GM18519 (cell line): ENCODE measurements around the gene MBNL1.

ENCODE experiments used
- ATAC-seq: cut with Tn5 transposase; IDR thresholded peaks from one replicate; pipeline ENCODE4 v1.9.1; 2021; ENCODE audit warnings: mild to moderate bottlenecking, moderate library complexity; ENCODE audit not compliant: unreplicated experiment, low FRiP score

The MBNL1 gene

GRCh38 chr3:152460936-152461335 lies 192.2 kb downstream of the MBNL1 start:
- no peak for ATAC-seq

GRCh38 chr3:152461460-152461859 lies 192.7 kb downstream of the MBNL1 start:
- no peak for ATAC-seq

GRCh38 chr3:152466784-152467183 lies 198.1 kb downstream of the MBNL1 start:
- no peak for ATAC-seq

GRCh38 chr3:152469248-152470025 lies 200.7 kb downstream of the MBNL1 start:
- no peak for ATAC-seq

GRCh38 chr3:152470095-152470494 lies 201.4 kb downstream of the MBNL1 start:
- ATAC-seq = no peak

GRCh38 chr3:152470893-152471292 lies 202.2 kb downstream of the MBNL1 start:
- no peak for ATAC-seq

- peak; percentile 37 for ATAC-seq
These were observed 203.3 kb downstream of the MBNL1 start for GRCh38 chr3:152471814-152472671.

GRCh38 chr3:152472672-152472954 lies 203.9 kb downstream of the MBNL1 start:
- ATAC-seq = no peak

- no peak for ATAC-seq
These were observed 205.9 kb downstream of the MBNL1 start for GRCh38 chr3:152474585-152474984.

- no peak for ATAC-seq
These were observed 208.7 kb downstream of the MBNL1 start for GRCh38 chr3:152477422-152477821.

GRCh38 chr3:152480282-152480953 lies 211.7 kb downstream of the MBNL1 start:
- ATAC-seq = peak; percentile 86

- no peak for ATAC-seq
These were observed 217.6 kb downstream of the MBNL1 start for GRCh38 chr3:152486364-152486763.

GRCh38 chr3:152488449-152488848 lies 219.7 kb downstream of the MBNL1 start:
- no peak for ATAC-seq

GRCh38 chr3:152491922-152492321 lies 223.2 kb downstream of the MBNL1 start:
- peak; percentile 60 for ATAC-seq

- no peak for ATAC-seq
These were observed 227.6 kb downstream of the MBNL1 start for GRCh38 chr3:152496286-152496685.

GRCh38 chr3:152496716-152497115 lies 228.0 kb downstream of the MBNL1 start:
- peak; percentile 41 for ATAC-seq

- no peak for ATAC-seq
These were observed 228.7 kb downstream of the MBNL1 start for GRCh38 chr3:152497457-152497856.

- no peak for ATAC-seq
These were observed 229.2 kb downstream of the MBNL1 start for GRCh38 chr3:152497890-152498289.

GRCh38 chr3:152499791-152500385 lies 231.2 kb downstream of the MBNL1 start:
- no peak for ATAC-seq

GRCh38 chr3:152505926-152506325 lies 237.2 kb downstream of the MBNL1 start:
- ATAC-seq = peak; percentile 85

GRCh38 chr3:152508705-152509104 lies 240.0 kb downstream of the MBNL1 start:
- ATAC-seq = no peak
